Spleen (tissue), 11 donors: Measurements from ENCODE around the gene ASAH2. TPM values are rescaled to one million over a fixed set of nuclear protein-coding genes. Genes with fewer than 3 reads are reported as not detected.

Experiments used
- DNase-seq: peaks from one replicate; pipeline ENCODE4 v3.0.0-alpha.2; 2020
- H3K27ac ChIP-seq, 8 donors: fragments of 200-600 bp; sonication (generic) in 7 of 8; 1 replicate in 4 of 8; 2 replicates in 4 of 8; pipeline versions ENCODE4 v1.5.0 to v1.8.0; 2016 to 2021; ENCODE audit warnings: inconsistent platforms in 4 of 8, mild to moderate bottlenecking in 4 of 8, moderate library complexity in 1 of 8
- H3K27me3 ChIP-seq, 7 donors: fragments of 200-600 bp; sonication (generic) in 6 of 7; replicated peaks in 1 of 7; 1 replicate in 4 of 7; 2 replicates in 3 of 7; pipeline versions ENCODE4 v1.5.0 to v1.8.0; 2016 to 2021; ENCODE audit warnings: inconsistent platforms in 3 of 7, mild to moderate bottlenecking in 1 of 7
- H3K36me3 ChIP-seq, 6 donors: fragments of 200-600 bp; sonication (generic) in 5 of 6; 1 replicate in 4 of 6; 2 replicates in 2 of 6; pipeline versions ENCODE4 v1.5.0 to v1.8.0; 2016 to 2021; ENCODE audit warnings: inconsistent platforms in 2 of 6
- H3K4me1 ChIP-seq, 6 donors: fragments of 200-600 bp; sonication (generic) in 5 of 6; 1 replicate in 3 of 6; 2 replicates in 3 of 6; pipeline versions ENCODE4 v1.5.0 to v1.8.0; 2016 to 2021; ENCODE audit warnings: inconsistent platforms in 3 of 6
- H3K4me3 ChIP-seq, 8 donors: fragments of 200-600 bp; sonication (generic) in 7 of 8; 1 replicate in 4 of 8; 2 replicates in 4 of 8; pipeline versions ENCODE4 v1.5.0 to v1.8.0; 2016 to 2021; ENCODE audit warnings: inconsistent platforms in 4 of 8, mild to moderate bottlenecking in 4 of 8, moderate library complexity in 2 of 8
- H3K9me3 ChIP-seq, 8 donors: fragments of 200-600 bp; sonication (generic) in 7 of 8; 1 replicate in 4 of 8; 2 replicates in 4 of 8; pipeline versions ENCODE4 v1.5.0 to v1.8.0; 2016 to 2021; ENCODE audit warnings: inconsistent platforms in 4 of 8
- CTCF ChIP-seq, 11 experiments: fragments of 200-600 bp in 7 of 11; fragments of 450-650 bp in 4 of 11; sonication (generic) in 4 of 11; IDR thresholded peaks in 8 of 11; conservative IDR thresholded peaks in 3 of 11; 1 replicate in 7 of 11; 2 replicates in 4 of 11; pipeline versions ENCODE4 v1.4.0 to v1.8.0; 2016 to 2021; ENCODE audit warnings: antibody characterized with exemption in 11 of 11, inconsistent platforms in 4 of 11, mild to moderate bottlenecking in 1 of 11
- POLR2A ChIP-seq, 3 donors: fragments of 450-650 bp; IDR thresholded peaks; one replicate each; pipeline ENCODE4 v1.5.1; 2017; ENCODE audit warnings: antibody characterized with exemption in 3 of 3, mild to moderate bottlenecking in 1 of 3
- POLR2AphosphoS5 ChIP-seq, 3 donors: sonication (generic); formaldehyde crosslinking; IDR thresholded peaks; one replicate each; pipeline ENCODE4 v1.5.1; 2017; ENCODE audit warnings: antibody characterized with exemption in 3 of 3
- intact Hi-C: fragments of 100-400 bp; cut with DNase I; formaldehyde crosslinking; loops from one replicate; pipeline ENCODE4 v1.15.0; 2023; ENCODE audit warnings: low total_unique reads
- polyA plus RNA-seq, 3 donors: library from polyadenylated mRNA; stranded (reverse); fragments of 200-250 nt; gene quantifications; one replicate each; pipeline ENCODE4 v1.2.1, GENCODE V29; 2013
- total RNA-seq, 7 donors: library from RNA; depleted of rRNA in 3 of 7; stranded (reverse); fragments of >200 nt in 3 of 7; fragmentation: NEBNext Ultra II Directional in 4 of 7; extraction: Animal tissue kit (Norgen Biotek cat#: 25700) in 4 of 7; gene quantifications; one replicate each; pipeline versions ENCODE4 v1.1.0 to v1.2.1, GENCODE V29; 2016 to 2021
- donor health status: healthy with polysubstance abuse.
- donor health status: DM: no; HTN: no; CAD: no; lungs with moderate emphysema.
- donor health status: DM: no; HTN: no; CAD: no.
- donor health status: Bipolar disorder and iron deficiency.
- donor health status: healthy.
- donor health status: DM: no; HTN: no; CAD: no.
- donor health status: DM: yes; HTN: yes; CAD: no.

The ASAH2 gene
- total and polyA plus RNA-seq, 10 donors, result 0.04 to 2.7 (median 0.80) TPM

- Histone ChIP-seq H3K9me3 (no peaks in the 10 kb centered on the region), H3K27me3 (peaks cover 0 to 8% (median 0%) of the 10 kb centered on the region in 7 donors), H3K36me3 (no peaks in the 10 kb centered on the region), H3K4me3 (no peak overlapping the region), H3K27ac (no peak overlapping the region), H3K4me1 (no peaks in the 10 kb centered on the region)
- no peak for DNase-seq
- intact Hi-C loops, result no loop called here
- TF ChIP-seq POLR2AphosphoS5 (IDR thresholded peaks at IDR 0.05), result no peak
- no peak for TF ChIP-seq CTCF (IDR thresholded peaks at IDR 0.05 in 8 of 11, conservative IDR thresholded peaks at IDR 0.05 in 3 of 11)
- no peak for TF ChIP-seq POLR2A (IDR thresholded peaks at IDR 0.05)
These were observed 40.4 kb downstream of the ASAH2 start for GRCh38 chr10:50210876-50211275.

Other genes starting within 250 kb of the ASAH2 start
- gene WASHC2A, start 183.6 kb downstream of the ASAH2 start, total RNA-seq, result 10 to 100 TPM; 37.0 to 55.3 (median 44.5) TPM
- 10 to 100 TPM; 18.4 to 21.6 (median 18.5) TPM for gene WASHC2A, start 183.6 kb downstream of the ASAH2 start, polyA plus RNA-seq